Subcutaneous abdominal adipose tissue (tissue), 5 donors: ENCODE results near the gene CDH12.

Experiments used
- H3K27ac ChIP-seq: one replicate; pipeline ENCODE4 v1.7.0; 2013; ENCODE audit warnings: low read depth, mild to moderate bottlenecking, inconsistent platforms, low read length, moderate library complexity
- H3K27me3 ChIP-seq, 5 donors: one replicate each; pipeline ENCODE4 v1.7.0; 2013; ENCODE audit warnings: low read length in 5 of 5, inconsistent platforms in 1 of 5; ENCODE audit not compliant: control insufficient read depth in 5 of 5, insufficient read depth in 4 of 5
- H3K36me3 ChIP-seq, 5 donors: one replicate each; pipeline ENCODE4 v1.7.0; 2013; ENCODE audit warnings: low read length in 5 of 5; ENCODE audit not compliant: control insufficient read depth in 5 of 5, insufficient read depth in 5 of 5
- H3K4me1 ChIP-seq, 5 donors: one replicate each; pipeline ENCODE4 v1.7.0; 2013; ENCODE audit warnings: low read length in 5 of 5, mild to moderate bottlenecking in 3 of 5, moderate library complexity in 1 of 5; ENCODE audit not compliant: control insufficient read depth in 5 of 5, insufficient read depth in 5 of 5
- H3K4me3 ChIP-seq, 5 donors: one replicate each; pipeline ENCODE4 v1.7.0; 2013; ENCODE audit warnings: low read length in 5 of 5, low read depth in 1 of 5
- H3K9ac ChIP-seq, 5 donors: one replicate each; pipeline ENCODE4 v1.7.0; 2013; ENCODE audit warnings: low read length in 5 of 5, mild to moderate bottlenecking in 4 of 5, moderate library complexity in 3 of 5
- H3K9me3 ChIP-seq, 5 donors: one replicate each; pipeline ENCODE4 v1.7.0; 2013; ENCODE audit warnings: low read length in 5 of 5; ENCODE audit not compliant: control insufficient read depth in 5 of 5
- donor health status: healthy.
- donor health status: healthy.
- donor health status: healthy.
- donor health status: healthy.
- donor health status: healthy.

CDH12 gene

DNA sequence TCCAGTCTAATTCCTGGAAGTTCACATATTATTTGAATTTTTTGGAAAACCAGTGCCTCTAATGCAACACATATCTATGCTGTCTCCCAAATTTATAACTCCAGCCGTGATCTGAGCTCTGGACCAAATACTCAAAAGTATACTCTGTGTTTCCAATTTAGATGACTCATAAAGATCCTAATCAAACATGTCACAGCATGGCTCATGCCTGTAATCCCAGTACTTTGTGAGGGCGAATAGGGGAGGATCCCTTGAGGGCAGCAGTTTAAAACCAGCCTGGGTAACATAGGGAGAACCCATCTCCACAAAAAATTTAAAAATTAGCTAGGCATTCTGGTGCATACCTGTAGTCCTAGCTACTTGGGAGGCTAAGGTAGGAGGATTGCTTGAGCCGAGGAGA, 388.0 kb downstream of the CDH12 start:
- Histone ChIP-seq H3K4me3 (no peak overlapping the region), H3K27me3 (no peaks in the 10 kb centered on the region), H3K36me3 (no peaks in the 10 kb centered on the region), H3K4me1 (no peaks in the 10 kb centered on the region), H3K9ac (no peak overlapping the region), H3K27ac (no peak overlapping the region), H3K9me3 (peaks cover 0 to 3% (median 0%) of the 10 kb centered on the region in 5 donors)

DNA sequence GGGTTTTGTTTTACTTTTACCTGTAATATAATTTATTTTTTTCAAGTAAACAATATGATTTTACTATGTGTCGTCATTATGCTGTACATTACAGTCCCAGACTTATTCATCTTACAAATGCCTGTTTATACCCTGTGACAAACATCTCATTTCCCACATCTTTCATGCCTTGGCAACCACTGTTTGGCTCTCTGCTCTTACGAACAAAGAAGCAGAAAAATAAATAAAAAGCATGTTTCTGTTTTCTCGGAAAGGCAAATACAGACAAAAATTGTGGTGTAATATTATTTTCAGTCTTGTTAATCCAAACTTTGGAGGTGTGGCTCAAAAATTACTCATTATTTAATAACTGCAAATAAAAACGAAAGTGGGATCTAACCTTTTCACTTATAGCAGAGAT, 393.0 kb downstream of the CDH12 start:
- Histone ChIP-seq H3K36me3 (no peaks in the 10 kb centered on the region), H3K9ac (no peak overlapping the region), H3K4me3 (no peak overlapping the region), H3K27ac (no peak overlapping the region), H3K27me3 (no peaks in the 10 kb centered on the region), H3K4me1 (no peaks in the 10 kb centered on the region), H3K9me3 (peaks cover 0 to 3% (median 0%) of the 10 kb centered on the region in 5 donors)

DNA sequence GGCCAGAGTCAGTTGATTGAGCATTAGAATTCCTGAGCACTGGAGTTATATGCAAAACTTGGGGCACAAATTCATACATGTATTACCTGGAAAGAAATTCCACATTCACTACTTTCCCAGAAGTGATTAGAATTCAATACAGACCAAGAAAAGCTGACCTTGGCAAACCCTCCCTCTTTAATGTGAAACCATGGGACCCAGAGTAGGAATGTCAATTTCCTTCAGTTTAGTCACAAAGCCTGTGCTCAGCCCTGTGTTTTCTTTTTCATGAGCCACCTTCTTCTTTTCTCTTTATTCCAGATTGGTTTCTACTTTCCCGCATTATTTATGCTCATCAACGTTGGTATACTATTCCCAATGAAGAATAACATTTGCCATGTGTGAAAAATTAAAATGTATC, 420.2 kb downstream of the CDH12 start:
- Histone ChIP-seq H3K9ac (no peak overlapping the region), H3K9me3 (no peaks in the 10 kb centered on the region), H3K27me3 (no peaks in the 10 kb centered on the region), H3K4me1 (no peaks in the 10 kb centered on the region), H3K4me3 (no peak overlapping the region), H3K36me3 (no peaks in the 10 kb centered on the region), H3K27ac (no peak overlapping the region)

DNA sequence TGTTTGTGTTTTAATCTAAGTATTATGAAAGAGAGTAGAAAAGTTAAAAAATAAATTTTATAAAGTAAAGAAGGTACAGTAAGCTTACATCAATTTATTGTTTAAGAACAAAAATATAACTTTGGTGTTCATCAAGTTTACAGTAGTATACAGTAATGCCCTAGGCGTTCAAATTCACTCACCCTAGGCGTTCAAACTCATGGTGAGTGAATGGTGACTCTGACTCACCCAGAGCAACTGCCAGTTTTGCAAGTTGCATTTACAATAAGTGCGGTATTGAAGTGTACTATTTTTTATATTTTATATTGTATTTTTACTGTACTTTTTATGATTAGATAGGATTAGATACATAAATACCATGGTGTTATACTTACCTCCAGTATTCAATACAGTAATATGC, 421.3 kb downstream of the CDH12 start:
- Histone ChIP-seq H3K9ac (no peak overlapping the region), H3K36me3 (no peaks in the 10 kb centered on the region), H3K27ac (no peak overlapping the region), H3K4me1 (no peaks in the 10 kb centered on the region), H3K4me3 (no peak overlapping the region), H3K27me3 (no peaks in the 10 kb centered on the region), H3K9me3 (no peaks in the 10 kb centered on the region)

GRCh38 chr5:22431406-22431805, 421.7 kb downstream of the CDH12 start:
- H3K9me3 ChIP-seq, result no peaks in the 10 kb centered on the region
- H3K27ac ChIP-seq, result no peak overlapping the region
- no peak overlapping the region for H3K9ac ChIP-seq
- no peaks in the 10 kb centered on the region for H3K36me3 ChIP-seq
- H3K4me3 ChIP-seq, result no peak overlapping the region
- H3K4me1 ChIP-seq, result no peaks in the 10 kb centered on the region
- H3K27me3 ChIP-seq, result no peaks in the 10 kb centered on the region

DNA sequence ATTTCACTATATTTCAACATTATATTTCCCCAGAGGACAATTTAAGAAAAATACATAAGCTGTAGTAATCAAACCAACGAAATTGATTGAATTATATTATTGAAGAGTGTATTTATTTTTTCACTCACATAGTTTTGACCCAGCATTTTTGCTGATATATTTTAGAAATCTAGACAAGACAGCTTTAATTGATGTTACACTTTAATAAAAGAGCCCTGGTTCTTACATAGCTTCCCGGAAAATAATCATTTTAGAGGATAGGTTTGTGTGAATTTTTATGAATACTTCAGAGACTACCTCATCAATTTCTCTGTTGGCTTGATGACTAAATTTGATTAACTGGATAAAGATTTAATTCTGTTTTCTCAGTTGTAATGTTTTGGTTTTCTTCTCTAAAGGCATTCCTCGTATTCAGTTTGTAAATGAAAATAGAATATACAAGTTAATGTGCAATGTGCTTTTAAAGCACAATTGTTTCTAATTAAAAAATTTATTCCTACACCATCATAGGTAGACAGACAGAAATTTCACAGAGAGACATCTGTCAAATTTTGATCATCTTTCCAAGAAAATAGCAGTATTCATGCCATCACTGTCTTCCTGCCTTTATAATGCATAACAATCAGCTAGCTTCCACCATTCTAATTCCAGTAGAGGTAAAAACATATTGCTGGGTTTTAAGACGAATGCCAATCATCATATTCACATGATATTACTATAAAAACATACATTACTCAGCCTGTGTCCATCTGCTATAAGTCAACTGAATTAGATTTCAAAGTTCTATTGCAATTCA, 441.4 kb downstream of the CDH12 start:
- Histone ChIP-seq H3K36me3 (no peaks in the 10 kb centered on the region), H3K4me3 (no peak overlapping the region), H3K9me3 (no peaks in the 10 kb centered on the region), H3K27me3 (no peaks in the 10 kb centered on the region), H3K27ac (no peak overlapping the region), H3K9ac (no peak overlapping the region), H3K4me1 (no peaks in the 10 kb centered on the region)

DNA sequence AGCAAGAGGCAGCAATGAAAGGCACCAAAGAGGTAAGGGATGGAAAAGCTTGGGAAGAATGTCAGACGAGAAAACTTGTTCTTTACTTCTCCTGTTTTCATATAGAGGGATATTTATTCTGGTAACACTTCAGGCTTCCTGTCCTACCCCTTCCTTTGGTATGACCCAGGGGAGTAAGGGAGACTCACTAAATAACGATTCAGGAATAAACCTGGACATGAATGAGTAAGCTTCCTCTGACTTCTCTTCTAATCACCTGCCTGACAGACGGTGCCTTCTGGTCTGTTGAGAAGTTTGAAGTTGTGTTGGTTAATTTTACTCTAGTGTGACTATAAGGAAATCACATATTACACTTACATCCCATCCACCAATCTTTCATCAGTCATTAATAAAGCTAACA, 461.2 kb downstream of the CDH12 start:
- no peak overlapping the region for H3K9ac ChIP-seq
- no peaks in the 10 kb centered on the region for H3K36me3 ChIP-seq
- H3K4me1 ChIP-seq, result no peaks in the 10 kb centered on the region
- no peaks in the 10 kb centered on the region for H3K9me3 ChIP-seq
- H3K27ac ChIP-seq, result no peak overlapping the region
- H3K27me3 ChIP-seq, result no peaks in the 10 kb centered on the region
- H3K4me3 ChIP-seq, result no peak overlapping the region

DNA sequence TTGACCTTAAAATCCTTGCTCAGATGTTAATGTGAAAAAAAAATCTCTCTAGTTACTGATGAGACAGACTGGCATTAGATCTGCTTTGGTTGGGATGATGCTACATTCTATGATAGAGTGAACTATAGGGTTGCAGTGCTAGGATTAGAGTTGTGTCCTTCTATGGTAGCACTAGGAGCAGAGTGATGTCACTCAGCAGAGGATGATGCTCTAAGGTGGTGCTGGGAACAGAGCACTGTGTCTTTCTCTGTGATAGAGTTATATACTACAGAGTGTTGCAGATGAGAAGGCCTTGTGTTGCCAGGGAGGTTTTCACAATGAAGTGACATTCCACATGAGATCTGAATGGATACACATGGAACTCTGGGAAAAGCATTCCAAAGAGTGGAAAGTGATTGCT, 462.3 kb downstream of the CDH12 start:
- H3K27ac ChIP-seq, result no peak overlapping the region
- no peaks in the 10 kb centered on the region for H3K9me3 ChIP-seq
- no peaks in the 10 kb centered on the region for H3K4me1 ChIP-seq
- no peak overlapping the region for H3K9ac ChIP-seq
- no peak overlapping the region for H3K4me3 ChIP-seq
- no peaks in the 10 kb centered on the region for H3K36me3 ChIP-seq
- H3K27me3 ChIP-seq, result no peaks in the 10 kb centered on the region

DNA sequence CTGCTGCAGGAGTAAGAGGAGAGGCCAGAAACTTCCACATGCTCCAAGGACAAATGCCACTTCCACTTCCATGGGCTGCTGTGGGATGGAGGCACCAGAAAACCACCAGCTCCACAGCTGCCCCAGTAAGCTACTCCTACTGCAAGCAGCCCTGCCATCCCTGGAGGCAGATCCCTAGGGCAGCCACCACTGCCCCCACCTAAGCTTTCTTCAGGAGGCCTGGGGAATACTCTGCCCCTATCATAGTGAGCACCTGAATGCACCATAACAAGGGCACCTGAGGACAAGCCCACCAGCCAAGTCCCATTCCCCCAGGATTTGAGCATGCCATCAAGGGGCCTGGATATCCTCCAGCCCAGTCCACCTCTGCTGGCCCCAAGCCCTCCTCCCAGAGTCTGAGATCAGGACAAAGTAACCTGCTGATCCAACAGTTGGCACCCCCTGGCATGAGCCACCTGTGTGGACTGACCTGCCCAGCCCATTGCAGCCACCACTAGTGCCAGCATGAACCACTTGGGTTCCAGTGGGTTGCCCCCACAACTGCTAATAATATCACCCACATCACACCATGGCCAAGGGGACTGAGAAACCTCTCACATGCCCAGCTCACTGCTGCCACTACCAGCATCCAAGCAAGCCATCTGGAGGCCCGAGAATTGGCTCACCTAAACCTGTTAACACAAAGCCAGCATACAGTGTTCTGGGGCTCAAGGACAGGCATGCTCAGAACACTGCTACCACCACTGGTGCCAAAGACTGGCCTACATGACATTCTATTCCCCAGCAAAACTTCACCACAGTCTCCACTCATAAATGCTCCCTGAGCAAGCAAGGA, 480.1 kb downstream of the CDH12 start:
- Histone ChIP-seq H3K9ac (no peak overlapping the region), H3K27ac (no peak overlapping the region), H3K27me3 (no peaks in the 10 kb centered on the region), H3K4me1 (no peaks in the 10 kb centered on the region), H3K9me3 (peaks cover 0 to 3% (median 0%) of the 10 kb centered on the region in 5 donors), H3K36me3 (no peaks in the 10 kb centered on the region), H3K4me3 (no peak overlapping the region)

DNA sequence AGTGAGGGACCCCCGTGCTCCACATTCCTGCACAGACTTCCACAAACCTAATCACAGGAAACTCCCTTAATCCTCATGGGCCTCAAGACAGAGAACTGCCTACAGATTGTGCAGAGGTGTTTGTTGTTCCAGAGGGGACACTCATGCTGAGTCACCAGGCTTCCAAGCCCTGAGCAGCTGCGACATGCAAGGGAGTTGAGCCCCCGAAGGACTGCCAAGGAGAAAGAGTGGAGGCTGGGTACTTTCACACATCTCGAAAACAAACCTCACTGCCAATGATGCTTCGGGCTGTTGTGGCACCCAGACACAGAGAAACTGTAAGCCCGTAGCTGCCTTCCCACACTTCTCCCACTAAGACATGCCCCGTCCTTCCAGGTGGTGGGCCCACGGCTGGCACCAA, 480.8 kb downstream of the CDH12 start:
- Histone ChIP-seq H3K27me3 (no peaks in the 10 kb centered on the region), H3K9ac (no peak overlapping the region), H3K4me1 (no peaks in the 10 kb centered on the region), H3K9me3 (peaks cover 0 to 3% (median 0%) of the 10 kb centered on the region in 5 donors), H3K36me3 (no peaks in the 10 kb centered on the region), H3K4me3 (no peak overlapping the region), H3K27ac (no peak overlapping the region)
